HepG2 (cell line): ENCODE results near the gene GNG12.

Experiments used
- EP300 ChIP-seq, 3 experiments: sonication (generic) in 1 of 3; formaldehyde crosslinking in 1 of 3; IDR thresholded peaks; 2 replicates each; pipeline versions ENCODE4 v1.5.1 to v1.6.1; 2011 to 2020; ENCODE audit warnings: low read depth in 2 of 3, low read length in 2 of 3, borderline replicate concordance in 1 of 3, improper control_type of control experiment in 1 of 3, mild to moderate bottlenecking in 1 of 3, missing genetic modification reagents in 1 of 3, moderate library complexity in 1 of 3
- EZH2 ChIP-seq: conservative IDR thresholded peaks from 2 replicates; pipeline ENCODE4 v1.6.1; 2012; ENCODE audit warnings: mild to moderate bottlenecking, low read depth, low read length, moderate library complexity
- FLYWCH1 ChIP-seq: sonication (generic); formaldehyde crosslinking; IDR thresholded peaks from 2 replicates; pipeline ENCODE4 v1.8.1; 2023; ENCODE audit warnings: mild to moderate bottlenecking, missing genetic modification reagents
- MTA1 ChIP-seq: sonication (generic); formaldehyde crosslinking; IDR thresholded peaks from 2 replicates; pipeline ENCODE4 v1.4.0; 2020; ENCODE audit warnings: missing genetic modification reagents, mild to moderate bottlenecking, borderline replicate concordance
- NFATC3 ChIP-seq: sonication (generic); formaldehyde crosslinking; IDR thresholded peaks from 2 replicates; pipeline ENCODE4 v1.5.1; 2020; ENCODE audit warnings: mild to moderate bottlenecking, missing genetic modification reagents
- PCBP2 ChIP-seq: fragments of 200-400 bp; formaldehyde crosslinking; optimal IDR thresholded peaks from 2 replicates; pipeline ENCODE3; 2018; ENCODE audit warnings: low read length, low read depth; ENCODE audit not compliant: poor library complexity, severe bottlenecking
- RBAK ChIP-seq: sonication (generic); formaldehyde crosslinking; IDR thresholded peaks from 2 replicates; pipeline ENCODE4 v1.5.1; 2020; ENCODE audit warnings: mild to moderate bottlenecking, missing genetic modification reagents
- SMARCC2 ChIP-seq: fragments of 450-650 bp; IDR thresholded peaks from 2 replicates; pipeline ENCODE4 v1.6.1; 2017; ENCODE audit warnings: antibody characterized with exemption, mild to moderate bottlenecking
- TARDBP ChIP-seq: sonication (generic); formaldehyde crosslinking; IDR thresholded peaks from 2 replicates; pipeline ENCODE4 v1.8.0; 2022; ENCODE audit warnings: mild to moderate bottlenecking, missing genetic modification reagents
- ZBTB7A ChIP-seq: sonication (generic); formaldehyde crosslinking; IDR thresholded peaks from 2 replicates; pipeline ENCODE4 v1.8.0; 2022; ENCODE audit warnings: mild to moderate bottlenecking, missing genetic modification reagents
- ZNF432 ChIP-seq: sonication (generic); formaldehyde crosslinking; IDR thresholded peaks from 2 replicates; pipeline ENCODE4 v1.5.0; 2020; ENCODE audit warnings: missing genetic modification reagents, mild to moderate bottlenecking, borderline replicate concordance
- TF ChIP-seq, protein P1 (sequence below): IDR thresholded peaks from 2 replicates; pipeline ENCODE4 v1.6.1; 2016; ENCODE audit warnings: low read depth, missing genetic modification reagents, missing compliant biosample characterization
- TF ChIP-seq, protein P2 (sequence below), 2 experiments: IDR thresholded peaks; 2 replicates each; pipeline ENCODE4 v1.6.1; 2011 to 2012; ENCODE audit warnings: low read length in 2 of 2, borderline replicate concordance in 1 of 2, low read depth in 1 of 2, mild to moderate bottlenecking in 1 of 2, moderate library complexity in 1 of 2
- TF ChIP-seq, protein P3 (sequence below): sonication (generic); formaldehyde crosslinking; IDR thresholded peaks from 2 replicates; pipeline ENCODE4 v1.4.0; 2020; ENCODE audit warnings: missing genetic modification reagents, borderline replicate concordance

DNA sequence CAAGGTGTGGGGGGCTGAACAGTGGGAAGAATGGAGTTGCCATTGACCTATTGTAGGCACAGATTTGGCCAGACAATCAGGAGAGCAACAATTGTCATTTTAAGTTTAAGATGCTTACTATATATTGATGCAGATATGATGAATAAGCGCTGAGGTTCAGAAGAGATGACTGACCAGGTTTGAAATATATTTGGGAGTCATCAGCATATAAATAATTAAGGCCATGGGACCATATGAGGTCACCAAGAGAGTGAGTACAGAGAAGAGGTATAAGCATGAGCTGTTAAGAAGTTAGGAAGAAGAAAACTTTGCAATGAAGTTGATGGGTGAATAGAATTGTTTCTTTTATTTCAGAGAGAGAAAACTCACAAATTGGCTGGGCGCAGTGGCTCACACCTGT is 152.8 kb downstream of the GNG12 start:
- TF ChIP-seq EP300 (IDR thresholded peaks at IDR 0.05; ENCODE audit: low read depth in 2 of 2, low read length in 2 of 2) = no peak
- no peak for TF ChIP-seq EP300 (CRISPR knock-in tag; IDR thresholded peaks at IDR 0.05; ENCODE audit: borderline replicate concordance)
- TF ChIP-seq MTA1 = no peak
- TF ChIP-seq TARDBP (CRISPR knock-in tag) = no peak
- TF ChIP-seq, protein P1, sequence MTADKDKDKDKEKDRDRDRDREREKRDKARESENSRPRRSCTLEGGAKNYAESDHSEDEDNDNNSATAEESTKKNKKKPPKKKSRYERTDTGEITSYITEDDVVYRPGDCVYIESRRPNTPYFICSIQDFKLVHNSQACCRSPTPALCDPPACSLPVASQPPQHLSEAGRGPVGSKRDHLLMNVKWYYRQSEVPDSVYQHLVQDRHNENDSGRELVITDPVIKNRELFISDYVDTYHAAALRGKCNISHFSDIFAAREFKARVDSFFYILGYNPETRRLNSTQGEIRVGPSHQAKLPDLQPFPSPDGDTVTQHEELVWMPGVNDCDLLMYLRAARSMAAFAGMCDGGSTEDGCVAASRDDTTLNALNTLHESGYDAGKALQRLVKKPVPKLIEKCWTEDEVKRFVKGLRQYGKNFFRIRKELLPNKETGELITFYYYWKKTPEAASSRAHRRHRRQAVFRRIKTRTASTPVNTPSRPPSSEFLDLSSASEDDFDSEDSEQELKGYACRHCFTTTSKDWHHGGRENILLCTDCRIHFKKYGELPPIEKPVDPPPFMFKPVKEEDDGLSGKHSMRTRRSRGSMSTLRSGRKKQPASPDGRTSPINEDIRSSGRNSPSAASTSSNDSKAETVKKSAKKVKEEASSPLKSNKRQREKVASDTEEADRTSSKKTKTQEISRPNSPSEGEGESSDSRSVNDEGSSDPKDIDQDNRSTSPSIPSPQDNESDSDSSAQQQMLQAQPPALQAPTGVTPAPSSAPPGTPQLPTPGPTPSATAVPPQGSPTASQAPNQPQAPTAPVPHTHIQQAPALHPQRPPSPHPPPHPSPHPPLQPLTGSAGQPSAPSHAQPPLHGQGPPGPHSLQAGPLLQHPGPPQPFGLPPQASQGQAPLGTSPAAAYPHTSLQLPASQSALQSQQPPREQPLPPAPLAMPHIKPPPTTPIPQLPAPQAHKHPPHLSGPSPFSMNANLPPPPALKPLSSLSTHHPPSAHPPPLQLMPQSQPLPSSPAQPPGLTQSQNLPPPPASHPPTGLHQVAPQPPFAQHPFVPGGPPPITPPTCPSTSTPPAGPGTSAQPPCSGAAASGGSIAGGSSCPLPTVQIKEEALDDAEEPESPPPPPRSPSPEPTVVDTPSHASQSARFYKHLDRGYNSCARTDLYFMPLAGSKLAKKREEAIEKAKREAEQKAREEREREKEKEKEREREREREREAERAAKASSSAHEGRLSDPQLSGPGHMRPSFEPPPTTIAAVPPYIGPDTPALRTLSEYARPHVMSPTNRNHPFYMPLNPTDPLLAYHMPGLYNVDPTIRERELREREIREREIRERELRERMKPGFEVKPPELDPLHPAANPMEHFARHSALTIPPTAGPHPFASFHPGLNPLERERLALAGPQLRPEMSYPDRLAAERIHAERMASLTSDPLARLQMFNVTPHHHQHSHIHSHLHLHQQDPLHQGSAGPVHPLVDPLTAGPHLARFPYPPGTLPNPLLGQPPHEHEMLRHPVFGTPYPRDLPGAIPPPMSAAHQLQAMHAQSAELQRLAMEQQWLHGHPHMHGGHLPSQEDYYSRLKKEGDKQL (CRISPR knock-in tag) = no peak
- TF ChIP-seq, protein P2, sequence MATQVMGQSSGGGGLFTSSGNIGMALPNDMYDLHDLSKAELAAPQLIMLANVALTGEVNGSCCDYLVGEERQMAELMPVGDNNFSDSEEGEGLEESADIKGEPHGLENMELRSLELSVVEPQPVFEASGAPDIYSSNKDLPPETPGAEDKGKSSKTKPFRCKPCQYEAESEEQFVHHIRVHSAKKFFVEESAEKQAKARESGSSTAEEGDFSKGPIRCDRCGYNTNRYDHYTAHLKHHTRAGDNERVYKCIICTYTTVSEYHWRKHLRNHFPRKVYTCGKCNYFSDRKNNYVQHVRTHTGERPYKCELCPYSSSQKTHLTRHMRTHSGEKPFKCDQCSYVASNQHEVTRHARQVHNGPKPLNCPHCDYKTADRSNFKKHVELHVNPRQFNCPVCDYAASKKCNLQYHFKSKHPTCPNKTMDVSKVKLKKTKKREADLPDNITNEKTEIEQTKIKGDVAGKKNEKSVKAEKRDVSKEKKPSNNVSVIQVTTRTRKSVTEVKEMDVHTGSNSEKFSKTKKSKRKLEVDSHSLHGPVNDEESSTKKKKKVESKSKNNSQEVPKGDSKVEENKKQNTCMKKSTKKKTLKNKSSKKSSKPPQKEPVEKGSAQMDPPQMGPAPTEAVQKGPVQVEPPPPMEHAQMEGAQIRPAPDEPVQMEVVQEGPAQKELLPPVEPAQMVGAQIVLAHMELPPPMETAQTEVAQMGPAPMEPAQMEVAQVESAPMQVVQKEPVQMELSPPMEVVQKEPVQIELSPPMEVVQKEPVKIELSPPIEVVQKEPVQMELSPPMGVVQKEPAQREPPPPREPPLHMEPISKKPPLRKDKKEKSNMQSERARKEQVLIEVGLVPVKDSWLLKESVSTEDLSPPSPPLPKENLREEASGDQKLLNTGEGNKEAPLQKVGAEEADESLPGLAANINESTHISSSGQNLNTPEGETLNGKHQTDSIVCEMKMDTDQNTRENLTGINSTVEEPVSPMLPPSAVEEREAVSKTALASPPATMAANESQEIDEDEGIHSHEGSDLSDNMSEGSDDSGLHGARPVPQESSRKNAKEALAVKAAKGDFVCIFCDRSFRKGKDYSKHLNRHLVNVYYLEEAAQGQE (IDR thresholded peaks at IDR 0.05; ENCODE audit: borderline replicate concordance in 1 of 2, low read depth in 1 of 2, low read length in 2 of 2) = no peak
- TF ChIP-seq FLYWCH1 = no peak
- TF ChIP-seq NFATC3 = no peak
- no peak for TF ChIP-seq SMARCC2
- TF ChIP-seq ZNF432 (CRISPR knock-in tag) = no peak
- no peak for TF ChIP-seq EZH2
- TF ChIP-seq, protein P3, sequence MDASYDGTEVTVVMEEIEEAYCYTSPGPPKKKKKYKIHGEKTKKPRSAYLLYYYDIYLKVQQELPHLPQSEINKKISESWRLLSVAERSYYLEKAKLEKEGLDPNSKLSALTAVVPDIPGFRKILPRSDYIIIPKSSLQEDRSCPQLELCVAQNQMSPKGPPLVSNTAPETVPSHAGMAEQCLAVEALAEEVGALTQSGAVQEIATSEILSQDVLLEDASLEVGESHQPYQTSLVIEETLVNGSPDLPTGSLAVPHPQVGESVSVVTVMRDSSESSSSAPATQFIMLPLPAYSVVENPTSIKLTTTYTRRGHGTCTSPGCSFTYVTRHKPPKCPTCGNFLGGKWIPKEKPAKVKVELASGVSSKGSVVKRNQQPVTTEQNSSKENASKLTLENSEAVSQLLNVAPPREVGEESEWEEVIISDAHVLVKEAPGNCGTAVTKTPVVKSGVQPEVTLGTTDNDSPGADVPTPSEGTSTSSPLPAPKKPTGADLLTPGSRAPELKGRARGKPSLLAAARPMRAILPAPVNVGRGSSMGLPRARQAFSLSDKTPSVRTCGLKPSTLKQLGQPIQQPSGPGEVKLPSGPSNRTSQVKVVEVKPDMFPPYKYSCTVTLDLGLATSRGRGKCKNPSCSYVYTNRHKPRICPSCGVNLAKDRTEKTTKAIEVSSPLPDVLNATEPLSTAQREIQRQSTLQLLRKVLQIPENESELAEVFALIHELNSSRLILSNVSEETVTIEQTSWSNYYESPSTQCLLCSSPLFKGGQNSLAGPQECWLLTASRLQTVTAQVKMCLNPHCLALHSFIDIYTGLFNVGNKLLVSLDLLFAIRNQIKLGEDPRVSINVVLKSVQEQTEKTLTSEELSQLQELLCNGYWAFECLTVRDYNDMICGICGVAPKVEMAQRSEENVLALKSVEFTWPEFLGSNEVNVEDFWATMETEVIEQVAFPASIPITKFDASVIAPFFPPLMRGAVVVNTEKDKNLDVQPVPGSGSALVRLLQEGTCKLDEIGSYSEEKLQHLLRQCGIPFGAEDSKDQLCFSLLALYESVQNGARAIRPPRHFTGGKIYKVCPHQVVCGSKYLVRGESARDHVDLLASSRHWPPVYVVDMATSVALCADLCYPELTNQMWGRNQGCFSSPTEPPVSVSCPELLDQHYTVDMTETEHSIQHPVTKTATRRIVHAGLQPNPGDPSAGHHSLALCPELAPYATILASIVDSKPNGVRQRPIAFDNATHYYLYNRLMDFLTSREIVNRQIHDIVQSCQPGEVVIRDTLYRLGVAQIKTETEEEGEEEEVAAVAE (CRISPR knock-in tag) = no peak
- TF ChIP-seq RBAK (CRISPR knock-in tag) = no peak
- TF ChIP-seq PCBP2 = no peak
- TF ChIP-seq ZBTB7A (CRISPR knock-in tag) = no peak
